ENCODE data around the gene FCER1A.

The FCER1A gene

DNA sequence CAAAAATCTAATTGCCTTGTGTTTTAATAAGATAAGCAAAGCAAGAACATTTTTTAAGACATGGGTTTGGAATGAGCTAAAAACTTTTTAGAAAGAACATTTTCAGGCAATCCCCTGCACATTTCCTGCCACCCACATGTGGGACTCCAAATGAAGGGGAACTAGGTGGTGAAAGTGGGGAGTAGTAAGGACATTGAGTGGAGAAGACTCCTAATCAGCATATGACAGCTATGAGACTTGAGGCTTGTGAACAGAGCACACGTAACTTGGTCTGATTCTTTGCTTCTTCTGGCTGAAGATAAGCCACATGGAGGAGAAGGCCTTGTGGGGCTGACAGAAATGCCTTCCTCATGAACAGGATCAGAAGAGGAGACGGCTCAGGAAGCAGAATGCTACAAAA, 50.3 kb downstream of the FCER1A start:
- DNase-seq (ENCODE audit: low read depth), result peak; percentile 80
